Right renal cortex interstitium (tissue), 3 donors: ENCODE data around the gene ERVMER34-1. TPM values are rescaled to one million over a fixed set of nuclear protein-coding genes. Genes with fewer than 3 reads are reported as not detected.
A peak's percentile ranks its signal among the peaks of the same experiment; 100 is the strongest.

Experiments
- DNase-seq, 3 donors: peaks; one replicate each; pipeline ENCODE4 v3.0.0-alpha.2; 2013; ENCODE audit warnings: low read depth in 3 of 3, low spot score in 2 of 3
- polyA plus RNA-seq, 3 donors: library from polyadenylated mRNA; unstranded; fragments of 120-200 nt; gene quantifications; one replicate each; pipeline ENCODE4 v1.2.1, GENCODE V29; 2013; ENCODE audit not compliant: insufficient read length in 3 of 3

ERVMER34-1 gene, protein sequence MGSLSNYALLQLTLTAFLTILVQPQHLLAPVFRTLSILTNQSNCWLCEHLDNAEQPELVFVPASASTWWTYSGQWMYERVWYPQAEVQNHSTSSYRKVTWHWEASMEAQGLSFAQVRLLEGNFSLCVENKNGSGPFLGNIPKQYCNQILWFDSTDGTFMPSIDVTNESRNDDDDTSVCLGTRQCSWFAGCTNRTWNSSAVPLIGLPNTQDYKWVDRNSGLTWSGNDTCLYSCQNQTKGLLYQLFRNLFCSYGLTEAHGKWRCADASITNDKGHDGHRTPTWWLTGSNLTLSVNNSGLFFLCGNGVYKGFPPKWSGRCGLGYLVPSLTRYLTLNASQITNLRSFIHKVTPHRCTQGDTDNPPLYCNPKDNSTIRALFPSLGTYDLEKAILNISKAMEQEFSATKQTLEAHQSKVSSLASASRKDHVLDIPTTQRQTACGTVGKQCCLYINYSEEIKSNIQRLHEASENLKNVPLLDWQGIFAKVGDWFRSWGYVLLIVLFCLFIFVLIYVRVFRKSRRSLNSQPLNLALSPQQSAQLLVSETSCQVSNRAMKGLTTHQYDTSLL
- polyA plus RNA-seq = 1 to 10 TPM; 4.4 to 4.8 (median 4.5) TPM

GRCh38 chr4:52750819-52751486 is at the start of gene ERVMER34-1:
Gene ERVMER34-1, minus strand, starts transcription at chr4:52751425. Its CDS starts 5,905 bp downstream, at chr4:52745520.
- peak in 2 of 3 donors; percentile 19 to 20 for DNase-seq

DNA sequence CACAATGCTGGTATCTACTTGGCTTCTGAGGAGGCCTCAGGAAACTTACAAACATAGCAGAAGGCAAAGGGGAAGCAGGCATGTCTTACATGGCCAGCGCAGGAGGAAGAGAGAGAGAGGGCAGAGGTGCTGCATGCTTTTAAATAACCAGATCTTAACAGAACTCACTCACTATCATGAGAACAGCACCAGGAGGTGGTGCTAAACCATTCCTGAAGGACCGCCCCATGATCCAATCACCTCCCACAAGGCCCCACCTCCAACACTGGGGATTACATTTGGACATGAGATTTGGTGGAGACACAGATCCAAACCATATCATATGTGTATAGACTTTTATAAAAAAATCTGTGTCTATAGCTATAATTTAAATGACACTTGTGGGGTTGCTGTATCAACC is 48.6 kb upstream of the ERVMER34-1 start:
- DNase-seq = no peak

- DNase-seq = no peak
Observed at GRCh38 chr4:52795533-52795932, 44.3 kb upstream of the ERVMER34-1 start.

GRCh38 chr4:52791936-52792335 is 40.7 kb upstream of the ERVMER34-1 start:
- no peak for DNase-seq

- DNase-seq = no peak
Observed at GRCh38 chr4:52789774-52790173, 38.5 kb upstream of the ERVMER34-1 start.

GRCh38 chr4:52788806-52789205 is 37.6 kb upstream of the ERVMER34-1 start:
- DNase-seq = no peak

DNA sequence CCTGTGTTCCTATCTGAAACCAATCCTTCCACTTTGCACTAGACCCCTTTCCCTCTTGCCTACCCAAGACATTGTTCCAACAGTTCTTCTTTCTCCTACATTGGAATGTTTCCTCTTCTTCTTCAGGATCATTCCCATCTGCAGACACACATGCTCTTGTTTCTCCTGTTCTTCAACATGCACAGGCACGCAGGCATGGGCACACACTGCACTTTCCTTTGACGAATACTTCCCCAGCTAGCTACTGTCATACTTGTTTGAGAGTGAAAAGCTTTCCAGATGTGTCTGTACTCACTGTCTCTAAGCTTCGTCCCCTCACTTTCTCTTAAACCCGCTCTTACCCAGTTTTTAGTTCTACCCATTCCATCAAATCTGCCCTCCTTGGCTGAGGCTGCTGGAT is 31.8 kb upstream of the ERVMER34-1 start:
- DNase-seq = no peak

DNA sequence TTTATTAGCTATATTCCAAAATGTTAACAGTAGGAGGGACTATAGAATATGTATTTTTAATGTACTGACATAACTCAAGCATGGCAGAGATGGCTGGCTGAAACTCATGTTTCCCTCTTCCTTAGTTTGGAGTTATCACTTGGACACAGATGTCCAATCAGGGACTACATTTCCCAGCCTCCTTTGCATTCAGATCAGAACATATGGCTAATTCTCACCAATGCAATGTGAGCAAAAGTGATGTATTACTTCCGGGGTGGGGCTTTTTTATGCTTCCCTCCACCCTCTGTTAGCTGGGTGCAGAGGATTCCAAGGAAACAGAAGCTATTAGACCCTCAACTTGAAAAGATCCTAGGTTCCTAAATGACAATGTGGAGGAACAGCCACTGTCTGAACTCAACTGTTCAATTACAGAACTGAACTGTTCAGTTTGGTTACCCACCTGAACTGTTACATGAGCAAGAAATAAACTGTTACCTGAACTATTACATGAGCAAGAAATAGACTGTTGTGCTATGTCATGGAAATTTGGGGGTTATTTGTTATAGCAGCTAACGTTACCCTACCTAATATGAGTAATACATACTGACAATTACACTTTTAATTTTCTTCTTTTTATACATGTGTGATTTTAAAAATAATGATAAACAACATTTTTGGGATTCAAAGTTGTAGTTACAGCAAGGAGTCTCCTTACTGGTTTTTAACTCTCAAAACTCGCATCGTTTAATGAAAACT is 29.6 kb upstream of the ERVMER34-1 start:
- DNase-seq = no peak

- DNase-seq = no peak
Observed at GRCh38 chr4:52780206-52780605, 29.0 kb upstream of the ERVMER34-1 start.

DNA sequence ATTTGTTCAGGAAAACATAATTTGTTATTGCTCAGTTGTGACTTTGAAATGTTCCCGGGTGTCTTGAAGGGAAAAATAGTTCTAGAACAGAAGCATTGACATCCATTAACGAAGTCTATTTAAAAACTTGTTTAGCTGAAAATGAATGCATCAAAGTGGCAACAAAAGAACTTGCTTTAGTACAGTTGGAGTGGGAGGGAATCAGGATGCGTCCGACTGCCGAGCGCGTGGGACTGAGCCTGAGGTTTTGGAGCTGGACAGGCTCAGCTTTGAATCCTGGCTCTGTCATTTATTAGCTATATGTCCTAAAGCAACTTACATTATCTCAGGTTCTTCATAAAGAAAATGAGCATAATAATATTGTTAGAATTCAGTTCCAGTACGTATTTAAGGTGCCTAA is 9.0 kb upstream of the ERVMER34-1 start:
- no peak for DNase-seq

GRCh38 chr4:52755426-52755825 is 4.2 kb upstream of the ERVMER34-1 start:
- DNase-seq = no peak

- DNase-seq = no peak
Observed at GRCh38 chr4:52752936-52753335, 1.7 kb upstream of the ERVMER34-1 start.

DNA sequence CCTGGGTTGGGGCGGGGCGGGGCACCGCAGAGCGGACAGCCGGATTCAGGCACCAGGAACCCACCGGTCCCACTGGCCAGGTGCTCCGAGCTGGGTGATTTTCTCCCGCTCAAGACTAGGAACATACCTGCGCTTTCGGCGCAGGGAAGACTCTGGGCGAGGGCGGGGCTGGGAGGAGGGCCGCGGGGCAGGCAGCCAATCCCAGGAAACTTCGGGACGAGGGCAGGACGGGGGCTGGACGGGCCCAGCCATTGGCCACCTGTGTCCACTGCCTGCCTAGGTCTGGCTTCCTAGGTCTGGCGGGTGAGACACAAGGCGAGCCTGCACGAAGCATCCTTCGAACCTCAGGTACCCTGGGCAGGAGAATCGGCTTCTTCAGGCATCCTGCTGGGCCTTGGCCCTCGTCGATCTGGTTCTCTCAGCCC is 274 bp upstream of the ERVMER34-1 start:
- DNase-seq = peak in 2 of 3 donors; percentile 19 to 47

DNA sequence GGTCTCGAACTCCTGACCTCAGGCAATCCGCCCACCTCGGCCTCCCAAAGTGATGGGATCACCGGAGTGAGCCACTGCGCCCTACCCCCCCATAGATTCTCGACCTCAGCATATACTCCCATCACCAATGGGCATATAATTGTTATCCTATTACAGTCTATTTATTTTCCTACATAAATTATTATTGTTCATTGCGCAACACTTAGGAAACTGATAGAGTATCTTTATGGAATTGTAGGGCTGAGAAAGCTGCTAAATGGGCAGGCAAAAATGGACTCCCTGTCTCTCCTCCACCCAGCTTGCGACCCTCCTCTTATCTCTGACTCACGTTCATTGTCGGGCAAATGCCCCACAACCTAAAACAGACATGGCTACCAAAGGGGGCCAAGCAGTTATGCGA is 1.0 kb downstream of the ERVMER34-1 start:
- DNase-seq = no peak

- no peak for DNase-seq
Observed at GRCh38 chr4:52748432-52748831, 2.8 kb downstream of the ERVMER34-1 start.

GRCh38 chr4:52744588-52744987 is 6.6 kb downstream of the ERVMER34-1 start:
- DNase-seq = no peak

DNA sequence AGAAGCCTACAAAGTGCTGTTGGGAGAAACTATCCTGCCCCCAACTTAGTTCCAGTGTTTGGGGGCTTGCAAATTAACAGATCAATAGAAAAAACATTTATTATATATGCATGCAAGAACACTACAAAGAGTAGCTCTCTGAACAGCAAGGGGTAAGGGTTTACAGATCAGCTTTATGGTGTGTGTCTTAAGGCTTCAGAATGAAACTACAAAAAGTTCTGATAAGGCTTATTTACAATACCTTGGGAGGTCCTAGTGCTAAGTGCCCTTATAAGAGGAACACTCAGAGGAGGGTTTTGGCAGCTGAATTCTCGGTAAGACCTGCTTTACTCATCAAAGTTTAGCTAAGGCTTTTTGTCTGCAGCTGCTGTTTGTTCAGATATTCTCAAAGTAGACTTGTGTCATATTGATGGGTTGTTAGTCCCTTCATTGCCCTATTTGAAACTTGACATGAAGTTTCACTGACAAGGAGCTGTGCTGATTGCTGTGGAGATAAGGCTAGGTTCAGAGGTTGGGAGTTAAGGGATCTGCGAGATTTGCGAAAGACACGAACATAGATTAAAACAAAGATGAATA is 7.7 kb downstream of the ERVMER34-1 start:
- no peak for DNase-seq

- no peak for DNase-seq
Observed at GRCh38 chr4:52729586-52729985, 21.6 kb downstream of the ERVMER34-1 start.

GRCh38 chr4:52728691-52729240 is 22.5 kb downstream of the ERVMER34-1 start:
- DNase-seq = no peak

- no peak for DNase-seq
Observed at GRCh38 chr4:52726826-52727580, 24.2 kb downstream of the ERVMER34-1 start.
